Measurements from ENCODE around the gene TMEM270. TPM values are rescaled to one million over a fixed set of nuclear protein-coding genes. Genes with fewer than 3 reads are reported as not detected.

The TMEM270 gene
- total and polyA plus RNA-seq, 8 donors = 0.25 to 0.31 TPM; not detected in 6

GRCh38 chr7:73869011-73869798 is 8.2 kb downstream of the TMEM270 start:
- DNase-seq (no peak), ATAC-seq (no peak), FAIRE-seq (no peak)
- TF ChIP-seq CTCF (IDR thresholded peaks at IDR 0.05) = no peak
- intact Hi-C loops (cut with DNase I) = loop anchor here in 2 of 3 donors (5.0 to 10.0 kb wide), 3 partner anchors 158 to 526 kb away; partner anchors contain the start of gene ELN (in 1 of the 2)
- Histone ChIP-seq H3K27ac (no peak overlapping the region), H3K4me3 (no peak overlapping the region), H3K4me1 (no peaks in the 10 kb centered on the region), H3K27me3 (no peaks in the 10 kb centered on the region), H3K9me3 (no peaks in the 10 kb centered on the region), H3K36me3 (no peaks in the 10 kb centered on the region)
- 73 to 77% methylated on average over 23 of the region's 24 CpGs for WGBS, 2 donors

GRCh38 chr7:73870041-73870492 is 9.1 kb downstream of the TMEM270 start:
- DNase-seq (peak in 1 of 6 donors; percentile 49), FAIRE-seq (no peak), ATAC-seq (no peak)
- Histone ChIP-seq H3K9me3 (no peaks in the 10 kb centered on the region), H3K27me3 (no peaks in the 10 kb centered on the region), H3K36me3 (no peaks in the 10 kb centered on the region), H3K27ac (no peak overlapping the region), H3K4me3 (no peak overlapping the region), H3K4me1 (no peaks in the 10 kb centered on the region)
- no peak for TF ChIP-seq CTCF (IDR thresholded peaks at IDR 0.05)
- intact Hi-C loops (cut with DNase I) = loop anchor here in 2 of 3 donors (10.0 kb wide), 2 partner anchors 135 to 155 kb away; partner anchors contain the start of gene ELN (in 1 of the 2)
- WGBS, 2 donors = 50 to 53% methylated on average over 15 of the region's 15 CpGs

GRCh38 chr7:73871163-73872011 is 10.4 kb downstream of the TMEM270 start:
- Histone ChIP-seq H3K4me1 (no peaks in the 10 kb centered on the region), H3K27me3 (no peaks in the 10 kb centered on the region), H3K27ac (no peak overlapping the region), H3K36me3 (no peaks in the 10 kb centered on the region), H3K4me3 (no peak overlapping the region), H3K9me3 (no peaks in the 10 kb centered on the region)
- TF ChIP-seq CTCF (IDR thresholded peaks at IDR 0.05) = no peak
- no peak for FAIRE-seq
- ATAC-seq = peak in 1 of 4 donors; percentile 25
- whole genome bisulfite sequencing, 2 donors = 78 to 81% methylated on average over 20 of the region's 20 CpGs
- intact Hi-C loops (cut with DNase I) = loop anchor here in 2 of 3 donors (10.0 kb wide), 2 partner anchors 133 to 153 kb away; partner anchors contain the start of gene ELN (in 1 of the 2)
- peak in 2 of 6 donors; percentile 21 to 54 for DNase-seq

GRCh38 chr7:73872056-73872908 is 11.3 kb downstream of the TMEM270 start:
- 78 to 90% methylated on average over 13 of the region's 13 CpGs for WGBS, 2 donors
- no peak overlapping the region for H3K27ac ChIP-seq
- ATAC-seq (no peak), DNase-seq (peak in 1 of 6 donors; percentile 5), FAIRE-seq (no peak)
- H3K36me3 ChIP-seq = no peaks in the 10 kb centered on the region
- no peak overlapping the region for H3K4me3 ChIP-seq
- no peak for TF ChIP-seq CTCF (IDR thresholded peaks at IDR 0.05)
- no peaks in the 10 kb centered on the region for H3K27me3 ChIP-seq
- intact Hi-C loops (cut with DNase I) = loop anchor here in 2 of 3 donors (10.0 kb wide), 2 partner anchors 133 to 153 kb away; partner anchors contain the start of gene ELN (in 1 of the 2)
- H3K4me1 ChIP-seq = no peaks in the 10 kb centered on the region
- H3K9me3 ChIP-seq = no peaks in the 10 kb centered on the region

Measured in pancreas (tissue), 10 donors.